Endothelial cell of umbilical vein (primary cell): Measurements from ENCODE around the gene CHADL. TPM values are rescaled to one million over a fixed set of nuclear protein-coding genes. Genes with fewer than 3 reads are reported as not detected.

Experiments used
- BruUV-seq: library from RNA; stranded (reverse); fragments of 400-500 nt; replicated peaks from 2 replicates; lab custom pipeline; 2021; lab: Mats Ljungman, UMichigan
- CTCF ChIA-PET: fragments of 300-600, 350-600 bp; sonication (Branson Sonifier 250); formaldehyde crosslinking; loops from one replicate; lab custom pipeline; 2021; ENCODE audit warnings: antibody characterized with exemption, inconsistent platforms; lab: Charles Lee
- POLR2A ChIA-PET: fragments of 300-600, 350-600 bp; sonication (Branson Sonifier 250); formaldehyde crosslinking; loops from one replicate; lab custom pipeline; 2021; ENCODE audit warnings: antibody characterized with exemption, inconsistent platforms; lab: Charles Lee
- DNase-seq: peaks from one replicate; pipeline ENCODE4 v3.0.0-alpha.2; 2011; ENCODE audit warnings: low read depth, low spot score
- FAIRE-seq: peaks from 2 replicates; lab custom pipeline; 2011; peaks lifted over from hg19 to GRCh38; lab: Jason Lieb, UNC
- H2AFZ ChIP-seq: 2 replicates; pipeline ENCODE4 v1.6.0; 2012; ENCODE audit warnings: low read depth, low read length, control low read depth, inconsistent platforms
- H3K27ac ChIP-seq: 2 replicates; pipeline ENCODE4 v1.5.1; 2011; ENCODE audit warnings: low read depth, mild to moderate bottlenecking, control low read depth, low read length, moderate library complexity; ENCODE audit not compliant: insufficient read depth
- H3K27me3 ChIP-seq, 2 experiments: 2 replicates each; pipeline versions ENCODE4 v1.6.0 to v1.6.1; 2011; ENCODE audit warnings: low read length in 2 of 2, mixed read lengths in 1 of 2; ENCODE audit not compliant: control insufficient read depth in 2 of 2, insufficient read depth in 2 of 2
- H3K36me3 ChIP-seq, 2 experiments: 2 replicates in 1 of 2; 3 replicates in 1 of 2; pipeline ENCODE4 v1.5.1; 2011; ENCODE audit warnings: low read length in 2 of 2, mild to moderate bottlenecking in 1 of 2, moderate library complexity in 1 of 2; ENCODE audit not compliant: control insufficient read depth in 2 of 2, insufficient read depth in 2 of 2; ENCODE audit errors: extremely low read depth in 1 of 2
- H3K4me1 ChIP-seq: 3 replicates; pipeline ENCODE4 v1.5.1; 2011; ENCODE audit warnings: mild to moderate bottlenecking, low read length; ENCODE audit not compliant: control insufficient read depth, insufficient read depth; ENCODE audit errors: extremely low read depth
- H3K4me2 ChIP-seq: 2 replicates; pipeline ENCODE4 v1.6.1; 2011; ENCODE audit warnings: low read length, control low read depth, mixed read lengths; ENCODE audit not compliant: insufficient read depth
- H3K4me3 ChIP-seq, 3 experiments: fragments of 200-600 bp in 1 of 3; sonication (generic), shearing (Covaris generic) in 1 of 3; replicated peaks in 1 of 3; 2 replicates each; pipeline ENCODE4 v1.5.1; 2011 to 2016; ENCODE audit warnings: control low read depth in 3 of 3, low read length in 3 of 3, mild to moderate bottlenecking in 2 of 3, inconsistent platforms in 1 of 3, low read depth in 1 of 3, moderate library complexity in 1 of 3; ENCODE audit not compliant: insufficient read depth in 1 of 3
- H3K79me2 ChIP-seq: 2 replicates; pipeline ENCODE4 v1.6.0; 2012; ENCODE audit warnings: low read length, inconsistent platforms; ENCODE audit not compliant: control insufficient read depth, insufficient read depth
- H3K9ac ChIP-seq: replicated peaks from 2 replicates; pipeline ENCODE3; 2011; ENCODE audit warnings: low read length, control low read depth; ENCODE audit not compliant: insufficient read depth; ENCODE audit errors: extremely low read depth
- H3K9me1 ChIP-seq: replicated peaks from 3 replicates; pipeline ENCODE4 v1.6.0; 2011; ENCODE audit warnings: mild to moderate bottlenecking, low read length; ENCODE audit not compliant: control insufficient read depth, insufficient read depth; ENCODE audit errors: extremely low read depth
- H3K9me3 ChIP-seq: replicated peaks from 2 replicates; pipeline ENCODE4 v1.5.1; 2012; ENCODE audit warnings: low read length, inconsistent platforms; ENCODE audit not compliant: control insufficient read depth, insufficient read depth
- H4K20me1 ChIP-seq: replicated peaks from 2 replicates; pipeline ENCODE3; 2011; ENCODE audit warnings: mild to moderate bottlenecking, low read length; ENCODE audit not compliant: control insufficient read depth, insufficient read depth; ENCODE audit errors: extremely low read depth
- CTCF ChIP-seq, 2 donors: IDR thresholded peaks; 1 replicate in 1 of 2; 2 replicates in 1 of 2; pipeline ENCODE4 v1.5.1; 2011; ENCODE audit warnings: low read length in 2 of 2, mild to moderate bottlenecking in 2 of 2, moderate library complexity in 2 of 2, control low read depth in 1 of 2, inconsistent platforms in 1 of 2, low read depth in 1 of 2; ENCODE audit not compliant: insufficient read depth in 1 of 2; ENCODE audit errors: extremely low read depth in 1 of 2
- EZH2 ChIP-seq: IDR thresholded peaks from 2 replicates; pipeline ENCODE4 v1.6.1; 2012; ENCODE audit warnings: borderline replicate concordance, low read depth, mild to moderate bottlenecking, moderate library complexity, low read length, inconsistent platforms; ENCODE audit not compliant: severe bottlenecking
- FOS ChIP-seq: IDR thresholded peaks from 2 replicates; pipeline ENCODE4 v1.6.1; 2011; ENCODE audit warnings: mild to moderate bottlenecking, low read length, moderate library complexity, borderline replicate concordance; ENCODE audit not compliant: insufficient read depth
- GATA2 ChIP-seq: IDR thresholded peaks from 2 replicates; pipeline ENCODE4 v1.7.0; 2011; ENCODE audit warnings: low read depth, mild to moderate bottlenecking, moderate library complexity, mixed read lengths, low read length; ENCODE audit not compliant: insufficient read length, insufficient read depth
- JUN ChIP-seq: IDR thresholded peaks from 2 replicates; pipeline ENCODE4 v1.6.1; 2011; ENCODE audit warnings: borderline replicate concordance, low read depth; ENCODE audit not compliant: insufficient read length, insufficient read depth
- MYC ChIP-seq: IDR thresholded peaks from one replicate; pipeline ENCODE4 v1.6.1; 2011; ENCODE audit warnings: mild to moderate bottlenecking, low read depth, low read length
- POLR2A ChIP-seq: IDR thresholded peaks from 2 replicates; pipeline ENCODE4 v1.6.1; 2012; ENCODE audit warnings: low read depth, mild to moderate bottlenecking, control low read depth, low read length
- POLR2AphosphoS5 ChIP-seq: IDR thresholded peaks from 2 replicates; pipeline ENCODE4 v1.6.1; 2012; ENCODE audit warnings: low read depth, mild to moderate bottlenecking, control low read depth, low read length, moderate library complexity; ENCODE audit not compliant: insufficient read depth
- dilution Hi-C: fragments of 300-500 bp; cut with MboI; formaldehyde crosslinking; loops from one replicate; pipeline ENCODE4 v1.15.0; 2019; ENCODE audit warnings: low sequenced_read_pairs; ENCODE audit not compliant: extremely low pct_ligation_motif_present
- intact Hi-C: fragments of 100-400 bp; cut with micrococcal nuclease; formaldehyde crosslinking; loops from one replicate; pipeline ENCODE4 v1.10.0; 2022
- polyA plus RNA-seq, 4 experiments: library from polyadenylated mRNA; depleted of rRNA in 3 of 4; stranded (reverse) in 3 of 4; unstranded in 1 of 4; fragments of >200 nt; gene quantifications; 2 replicates each; pipeline versions ENCODE4 v1.2.1 to v1.2.3, GENCODE V29; 2011 to 2012; ENCODE audit warnings: missing spikeins in 1 of 4
- total RNA-seq: library from RNA; stranded (reverse); gene quantifications from 2 replicates; pipeline ENCODE4 v1.2.3, GENCODE V29; 2021
- TF ChIP-seq, protein P1 (sequence below): IDR thresholded peaks from 2 replicates; pipeline ENCODE4 v1.6.1; 2011; ENCODE audit not compliant: insufficient read depth, insufficient read length

The CHADL gene
- total and polyA plus RNA-seq, 2 donors (not counting 3 experiments of a cell fraction or from before 2014, with no cell fraction given), result 0.69 to 1.1 TPM

GRCh38 chr22:41184679-41185078, 56.1 kb downstream of the CHADL start:
- FAIRE-seq (peak; percentile 88), DNase-seq (peak; percentile 30)
- CTCF ChIA-PET, result interaction anchor here (0.7 kb wide), 1 partner anchor 262 kb away, joined by 3 read pairs; no protein-coding TSS in a partner anchor
- Histone ChIP-seq H3K9ac (no peak overlapping the region), H3K4me3 (no peak overlapping the region), H3K4me2 (no peak overlapping the region), H3K9me3 (no peaks in the 10 kb centered on the region), H3K9me1 (no peaks in the 10 kb centered on the region), H4K20me1 (no peaks in the 10 kb centered on the region), H3K27ac (peak overlapping the region; percentile 22), H2AFZ (no peak overlapping the region), H3K36me3 (no peaks in the 10 kb centered on the region), H3K4me1 (peaks cover 40% of the 10 kb centered on the region), H3K79me2 (no peaks in the 10 kb centered on the region), H3K27me3 (no peaks in the 10 kb centered on the region)
- dilution Hi-C loops, result no loop called here
- intact Hi-C loops, result loop anchor here (5.0 kb wide), 2 partner anchors 103 to 232 kb away; partner anchors contain the start of genes RANGAP1 and RBX1
- no peak for TF ChIP-seq EZH2
- TF ChIP-seq JUN, result peak; percentile 5
- POLR2A ChIA-PET, result no interaction called here
- no TSS peak for BruUV-seq

DNA sequence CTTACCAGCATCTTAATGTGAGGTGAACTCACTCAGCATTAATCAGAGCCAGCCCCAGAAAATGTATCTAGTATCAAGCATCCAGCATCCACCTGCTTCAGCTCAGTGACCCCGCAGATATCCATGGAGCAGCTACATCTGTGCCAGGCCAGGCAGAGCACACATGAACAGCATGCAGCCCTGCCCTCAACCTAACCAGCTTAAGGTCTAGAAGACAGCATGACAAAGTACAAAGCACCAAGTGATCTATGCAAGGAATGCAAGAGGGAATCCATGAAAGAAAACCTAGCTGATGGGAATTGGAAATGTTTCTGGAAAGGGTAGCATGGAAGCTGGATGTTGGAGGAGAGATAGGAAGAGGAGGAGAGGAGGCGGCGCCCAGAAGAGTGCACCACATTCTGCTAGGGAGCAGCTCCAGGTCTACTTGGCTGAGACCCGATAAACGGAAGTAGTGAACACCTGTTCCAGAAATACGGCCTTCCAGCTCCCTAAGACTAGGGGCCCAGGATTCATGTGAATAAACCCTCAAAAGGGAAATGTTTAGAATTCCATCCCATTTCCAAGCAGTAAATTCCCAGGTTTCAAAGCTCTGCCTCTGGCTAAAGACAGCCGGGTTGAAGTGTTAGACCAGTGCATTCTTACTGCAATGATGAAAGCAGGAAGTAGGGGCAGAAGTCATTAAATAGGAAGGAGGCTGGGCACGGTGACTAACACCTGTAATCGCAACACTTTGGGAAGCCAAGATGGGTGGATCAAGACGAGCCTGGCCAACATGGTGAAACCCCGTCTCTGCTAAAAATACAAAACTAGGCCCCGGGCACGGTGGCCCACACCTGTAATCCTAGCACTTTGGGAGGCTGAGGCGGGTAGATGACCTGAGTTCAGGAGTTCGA, 59.1 kb downstream of the CHADL start:
- POLR2A ChIA-PET, result interaction anchor here (0.6 kb wide), 1 partner anchor 14 kb away, joined by 4 read pairs; no protein-coding TSS in a partner anchor
- intact Hi-C loops (loop anchor here (1.0 to 5.0 kb wide), 5 partner anchors 16 to 229 kb away; partner anchors contain the start of genes RANGAP1 and RBX1), dilution Hi-C loops (no loop called here)
- CTCF ChIA-PET, result interaction anchor here (0.7 to 2.7 kb wide), 8 partner anchors 9 to 259 kb away, joined by 3 to 13 read pairs (median 3); no protein-coding TSS in a partner anchor
- Histone ChIP-seq H3K27me3 (no peaks in the 10 kb centered on the region), H3K79me2 (no peaks in the 10 kb centered on the region), H3K9me3 (no peaks in the 10 kb centered on the region), H3K27ac (peak overlapping the region; percentile 83), H3K4me2 (peak overlapping the region; percentile 44), H3K4me1 (peaks cover 40% of the 10 kb centered on the region), H3K4me3 (no peak overlapping the region), H3K36me3 (peaks cover 4 to 19% of the 10 kb centered on the region in 2 experiments), H4K20me1 (no peaks in the 10 kb centered on the region), H3K9me1 (no peaks in the 10 kb centered on the region), H3K9ac (peak overlapping the region; percentile 12), H2AFZ (no peak overlapping the region)
- FAIRE-seq, result peak; percentile 95
- peak; percentile 87 for DNase-seq
- TSS peak; percentile 18 for BruUV-seq
- TF ChIP-seq POLR2AphosphoS5, result peak; percentile 22
- TF ChIP-seq, protein P1, sequence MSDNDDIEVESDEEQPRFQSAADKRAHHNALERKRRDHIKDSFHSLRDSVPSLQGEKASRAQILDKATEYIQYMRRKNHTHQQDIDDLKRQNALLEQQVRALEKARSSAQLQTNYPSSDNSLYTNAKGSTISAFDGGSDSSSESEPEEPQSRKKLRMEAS, result no peak
- peak; percentile 74 for TF ChIP-seq FOS
- no peak for TF ChIP-seq MYC
- peak; percentile 22 for TF ChIP-seq POLR2A
- no peak for TF ChIP-seq EZH2
- no peak for TF ChIP-seq CTCF (IDR thresholded peaks at IDR 0.05; ENCODE audit: extremely low read depth in 1 of 2, insufficient read depth in 1 of 2, low read depth in 1 of 2, low read length in 2 of 2)
- TF ChIP-seq JUN, result no peak
- TF ChIP-seq GATA2, result no peak
